GM19099 (cell line): ENCODE data around the gene SPATA21.

Experiments
- POLR2A ChIP-seq: IDR thresholded peaks from 3 replicates; pipeline ENCODE4 v1.6.1; 2011; ENCODE audit warnings: low read depth; ENCODE audit not compliant: insufficient read length; ENCODE audit errors: extremely low read depth

The SPATA21 gene

GRCh38 chr1:16391411-16391810 lies 45.8 kb downstream of the SPATA21 start:
- no peak for TF ChIP-seq POLR2A

- TF ChIP-seq POLR2A, result no peak
These were observed 49.7 kb downstream of the SPATA21 start for GRCh38 chr1:16387201-16388188.

- TF ChIP-seq POLR2A, result no peak
These were observed 50.6 kb downstream of the SPATA21 start for GRCh38 chr1:16386454-16387113.

GRCh38 chr1:16385659-16386453 lies 51.4 kb downstream of the SPATA21 start:
- TF ChIP-seq POLR2A, result no peak

- no peak for TF ChIP-seq POLR2A
These were observed 53.3 kb downstream of the SPATA21 start for GRCh38 chr1:16383888-16384287.

GRCh38 chr1:16380868-16381267 lies 56.4 kb downstream of the SPATA21 start:
- TF ChIP-seq POLR2A, result no peak

- TF ChIP-seq POLR2A, result no peak
These were observed 58.8 kb downstream of the SPATA21 start for GRCh38 chr1:16378443-16378842.

GRCh38 chr1:16376971-16377370 lies 60.3 kb downstream of the SPATA21 start:
- TF ChIP-seq POLR2A, result no peak

GRCh38 chr1:16375521-16376340 lies 61.5 kb downstream of the SPATA21 start:
- no peak for TF ChIP-seq POLR2A

GRCh38 chr1:16374266-16374665 lies 63.0 kb downstream of the SPATA21 start:
- no peak for TF ChIP-seq POLR2A

GRCh38 chr1:16372535-16373285 lies 64.5 kb downstream of the SPATA21 start:
- TF ChIP-seq POLR2A, result no peak

- no peak for TF ChIP-seq POLR2A
These were observed 65.5 kb downstream of the SPATA21 start for GRCh38 chr1:16371725-16372124.

- no peak for TF ChIP-seq POLR2A
These were observed 67.4 kb downstream of the SPATA21 start for GRCh38 chr1:16369821-16370220.
